DND-41 (cell line): ENCODE measurements around the gene NGFR.

Source experiments
- ATAC-seq: fragments of 200-7000 bp; cut with Tn5 transposase; 3 replicates; pipeline ENCODE4 v1.9.1; 2021; ENCODE audit warnings: low read depth; ENCODE audit not compliant: insufficient read depth
- DNase-seq: peaks from one replicate; pipeline ENCODE4 v3.0.0-alpha.2; 2020
- H2AFZ ChIP-seq: 2 replicates; pipeline ENCODE4 v1.6.0; 2012; ENCODE audit warnings: low read depth, low read length
- H3K27ac ChIP-seq: 2 replicates; pipeline ENCODE4 v1.5.1; 2012; ENCODE audit warnings: low read length, inconsistent platforms
- H3K27me3 ChIP-seq: fragments of 200-600 bp; sonication (generic); 2 replicates; pipeline ENCODE4 v1.6.0; 2012; ENCODE audit warnings: low read length, mild to moderate bottlenecking, inconsistent platforms; ENCODE audit not compliant: insufficient read depth, poor library complexity
- H3K36me3 ChIP-seq: 2 replicates; pipeline ENCODE4 v1.5.1; 2012; ENCODE audit warnings: low read length, inconsistent platforms; ENCODE audit not compliant: insufficient read depth
- H3K4me1 ChIP-seq: 2 replicates; pipeline ENCODE4 v1.5.1; 2012; ENCODE audit warnings: mild to moderate bottlenecking, low read length; ENCODE audit not compliant: insufficient read depth
- H3K4me2 ChIP-seq: 2 replicates; pipeline ENCODE4 v1.6.0; 2012; ENCODE audit warnings: mild to moderate bottlenecking, moderate library complexity, low read length, inconsistent platforms; ENCODE audit not compliant: insufficient read depth
- H3K4me3 ChIP-seq, 2 experiments: fragments of 200-600 bp in 1 of 2; shearing (Covaris generic) in 1 of 2; 2 replicates each; pipeline ENCODE4 v1.5.1; 2012 to 2016; ENCODE audit warnings: inconsistent platforms in 2 of 2, low read length in 2 of 2, mild to moderate bottlenecking in 2 of 2, low read depth in 1 of 2, moderate library complexity in 1 of 2
- H3K79me2 ChIP-seq: 2 replicates; pipeline ENCODE4 v1.6.0; 2012; ENCODE audit warnings: low read length, inconsistent platforms; ENCODE audit not compliant: insufficient read depth
- H3K9ac ChIP-seq: 2 replicates; pipeline ENCODE4 v1.6.0; 2012; ENCODE audit warnings: low read depth, mild to moderate bottlenecking, inconsistent platforms, low read length, moderate library complexity
- H3K9me3 ChIP-seq: 2 replicates; pipeline ENCODE4 v1.5.1; 2012; ENCODE audit warnings: low read length, moderate library complexity, mild to moderate bottlenecking, inconsistent platforms; ENCODE audit not compliant: insufficient read depth, severe bottlenecking
- H4K20me1 ChIP-seq: 2 replicates; pipeline ENCODE4 v1.6.0; 2012; ENCODE audit warnings: low read length; ENCODE audit not compliant: insufficient read depth
- EZH2 ChIP-seq: IDR thresholded peaks from 3 replicates; pipeline ENCODE4 v1.6.1; 2012; ENCODE audit warnings: borderline replicate concordance, low read depth, mild to moderate bottlenecking, moderate library complexity, low read length, inconsistent platforms; ENCODE audit not compliant: severe bottlenecking
- TF ChIP-seq, protein P1 (sequence below): IDR thresholded peaks from 2 replicates; pipeline ENCODE4 v1.5.1; 2012; ENCODE audit warnings: borderline replicate concordance, low read length, moderate library complexity, mild to moderate bottlenecking; ENCODE audit not compliant: poor library complexity, severe bottlenecking; ENCODE audit errors: extremely low read depth

Gene NGFR

DNA sequence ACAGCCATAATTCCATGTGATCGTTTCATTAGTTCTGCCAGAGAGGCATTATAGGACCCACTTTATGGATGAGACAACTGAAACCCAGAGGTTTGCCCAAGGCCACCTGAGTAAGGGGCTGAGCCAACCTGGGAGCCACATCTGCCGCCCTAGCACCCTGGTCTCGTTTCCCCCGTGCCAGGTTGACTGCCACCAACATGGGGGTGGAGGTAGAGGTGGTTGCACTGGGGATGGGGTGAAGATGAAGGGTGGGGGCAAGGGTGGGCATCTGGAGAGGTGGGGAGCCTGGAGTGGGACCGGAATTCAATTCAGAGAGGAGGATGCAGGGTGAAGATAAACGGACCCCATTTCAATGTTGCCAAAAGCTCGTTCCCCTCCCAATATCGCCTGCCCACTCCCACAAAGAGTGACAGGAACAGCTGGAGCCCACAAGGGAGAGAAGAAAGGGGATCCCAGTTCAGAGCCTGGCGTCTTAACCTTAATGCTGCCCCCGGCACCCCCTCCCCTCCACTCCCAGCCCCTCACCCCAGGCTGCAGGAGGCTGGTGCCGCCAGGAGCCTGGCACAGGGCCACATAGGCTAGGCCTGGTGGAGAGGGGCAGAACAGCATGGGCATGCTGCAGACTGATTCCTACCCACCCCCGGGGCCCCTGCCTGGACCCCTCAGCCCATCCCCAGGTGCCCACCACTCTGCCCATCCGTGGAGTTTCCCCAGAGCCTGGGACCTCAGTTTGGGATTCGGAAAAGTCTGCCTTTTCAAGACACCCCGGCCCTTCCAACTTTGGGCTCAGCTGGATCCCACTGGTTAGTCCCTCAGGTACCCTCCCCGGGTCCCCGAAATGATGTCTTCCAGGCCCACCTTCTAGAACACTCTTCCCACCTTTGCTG, 29.6 kb downstream of the NGFR start:
- DNase-seq: no peak
- H3K27me3 ChIP-seq: peaks cover 15% of the 10 kb centered on the region

DNA sequence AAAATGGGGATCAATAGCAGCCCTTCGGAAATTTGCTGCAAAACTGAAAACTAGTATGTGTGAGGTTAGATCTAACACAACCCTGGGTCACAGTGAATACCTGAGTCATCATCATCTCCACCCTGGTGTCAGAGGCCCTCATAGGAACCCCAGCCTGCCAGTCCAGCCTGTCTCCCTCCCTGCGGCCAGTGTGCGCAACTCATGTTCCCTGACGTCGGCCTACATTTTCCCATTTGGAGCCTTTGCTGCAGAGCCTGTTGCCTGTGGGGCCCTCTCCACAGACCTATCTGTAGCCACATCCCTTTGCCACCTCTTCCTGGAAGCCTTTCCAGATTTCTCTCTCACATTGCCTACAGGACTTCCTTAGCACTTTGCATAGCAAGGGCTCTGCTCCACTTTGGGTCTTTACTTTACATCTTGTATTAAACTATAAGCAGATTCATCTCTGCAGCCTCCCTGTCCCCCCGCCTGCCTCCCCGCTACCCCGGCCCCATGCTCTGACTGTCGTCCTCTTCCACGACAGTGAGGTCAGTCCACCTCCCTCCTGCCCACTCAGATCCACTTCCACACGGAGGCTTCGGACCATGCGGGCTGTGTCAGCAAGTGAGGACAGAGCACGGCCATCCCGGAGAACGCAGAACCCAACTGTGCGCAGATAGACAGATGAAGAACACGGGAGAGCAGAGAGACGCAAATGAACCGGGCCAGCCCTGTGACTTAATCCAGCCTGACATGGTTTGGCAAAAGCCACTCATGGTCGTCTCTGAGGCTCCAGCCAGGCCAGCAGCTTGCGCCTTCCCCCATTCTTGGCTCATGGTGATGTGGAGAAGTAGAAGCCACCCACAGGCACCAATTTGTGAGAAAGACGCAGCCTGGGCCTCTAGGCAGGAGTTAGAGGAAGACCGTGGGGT, 31.0 kb downstream of the NGFR start:
- no peak for DNase-seq
- H3K4me3 ChIP-seq: no peak overlapping the region
- H3K79me2 ChIP-seq: no peaks in the 10 kb centered on the region
- H3K27ac ChIP-seq: no peak overlapping the region
- no peaks in the 10 kb centered on the region for H4K20me1 ChIP-seq
- no peaks in the 10 kb centered on the region for H3K36me3 ChIP-seq
- no peak for ATAC-seq
- peaks cover 11% of the 10 kb centered on the region for H3K27me3 ChIP-seq
- no peaks in the 10 kb centered on the region for H3K4me1 ChIP-seq
- no peak overlapping the region for H2AFZ ChIP-seq
- H3K9ac ChIP-seq: no peak overlapping the region
- no peak for TF ChIP-seq EZH2
- no peak overlapping the region for H3K4me2 ChIP-seq
- no peaks in the 10 kb centered on the region for H3K9me3 ChIP-seq

More for the DNA sequence above, 29.6 kb downstream of the NGFR start:
- Histone ChIP-seq H3K4me3 (no peak overlapping the region), H3K27ac (no peak overlapping the region), H4K20me1 (no peaks in the 10 kb centered on the region), H3K4me1 (no peaks in the 10 kb centered on the region), H3K9ac (no peak overlapping the region), H3K36me3 (no peaks in the 10 kb centered on the region), H2AFZ (no peak overlapping the region), H3K79me2 (no peaks in the 10 kb centered on the region), H3K9me3 (no peaks in the 10 kb centered on the region), H3K4me2 (no peak overlapping the region)
- TF ChIP-seq, protein P1, sequence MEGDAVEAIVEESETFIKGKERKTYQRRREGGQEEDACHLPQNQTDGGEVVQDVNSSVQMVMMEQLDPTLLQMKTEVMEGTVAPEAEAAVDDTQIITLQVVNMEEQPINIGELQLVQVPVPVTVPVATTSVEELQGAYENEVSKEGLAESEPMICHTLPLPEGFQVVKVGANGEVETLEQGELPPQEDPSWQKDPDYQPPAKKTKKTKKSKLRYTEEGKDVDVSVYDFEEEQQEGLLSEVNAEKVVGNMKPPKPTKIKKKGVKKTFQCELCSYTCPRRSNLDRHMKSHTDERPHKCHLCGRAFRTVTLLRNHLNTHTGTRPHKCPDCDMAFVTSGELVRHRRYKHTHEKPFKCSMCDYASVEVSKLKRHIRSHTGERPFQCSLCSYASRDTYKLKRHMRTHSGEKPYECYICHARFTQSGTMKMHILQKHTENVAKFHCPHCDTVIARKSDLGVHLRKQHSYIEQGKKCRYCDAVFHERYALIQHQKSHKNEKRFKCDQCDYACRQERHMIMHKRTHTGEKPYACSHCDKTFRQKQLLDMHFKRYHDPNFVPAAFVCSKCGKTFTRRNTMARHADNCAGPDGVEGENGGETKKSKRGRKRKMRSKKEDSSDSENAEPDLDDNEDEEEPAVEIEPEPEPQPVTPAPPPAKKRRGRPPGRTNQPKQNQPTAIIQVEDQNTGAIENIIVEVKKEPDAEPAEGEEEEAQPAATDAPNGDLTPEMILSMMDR: no peak
- TF ChIP-seq EZH2: no peak
- ATAC-seq: no peak

DNA sequence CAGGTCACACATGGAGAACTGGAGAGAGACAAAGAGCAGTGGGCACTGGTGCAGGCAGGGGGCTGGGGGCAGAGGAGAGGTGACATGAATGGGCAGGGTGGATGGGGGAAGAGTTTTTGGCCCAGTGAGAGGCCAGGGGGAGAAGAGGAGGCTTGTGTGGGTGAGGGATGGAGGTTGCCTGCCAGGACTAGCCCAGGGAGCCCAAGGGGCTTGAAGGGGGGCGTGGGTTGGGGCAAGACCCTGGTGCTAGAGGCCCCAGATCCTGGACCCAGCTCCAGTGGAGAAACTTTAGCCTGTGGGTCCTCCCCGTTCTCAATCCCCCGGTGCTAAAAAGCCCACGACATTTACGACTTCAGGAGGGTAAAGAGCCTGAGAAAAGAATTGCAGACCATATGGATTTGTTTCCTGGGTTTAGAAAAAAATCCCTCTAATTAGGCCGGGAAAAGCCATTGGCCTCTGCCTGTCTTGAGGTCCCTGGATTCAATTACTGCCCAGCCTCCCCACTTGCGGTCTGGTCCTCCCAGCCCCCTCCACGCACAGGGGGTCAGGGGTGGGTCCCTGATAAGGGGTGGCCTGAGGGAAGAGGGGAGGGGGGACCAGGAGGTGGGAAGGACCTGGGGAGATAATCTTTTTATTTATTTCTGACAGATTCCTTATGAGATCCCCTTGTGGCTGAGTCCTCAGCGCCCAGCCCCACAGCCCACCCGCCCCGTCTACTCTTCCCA, 33.0 kb downstream of the NGFR start:
- Histone ChIP-seq H3K4me3 (no peak overlapping the region), H3K4me2 (no peak overlapping the region), H3K27me3 (peaks cover 9% of the 10 kb centered on the region), H3K27ac (no peak overlapping the region), H3K9me3 (no peaks in the 10 kb centered on the region), H4K20me1 (no peaks in the 10 kb centered on the region), H3K36me3 (no peaks in the 10 kb centered on the region), H3K4me1 (no peaks in the 10 kb centered on the region), H3K79me2 (no peaks in the 10 kb centered on the region), H3K9ac (no peak overlapping the region), H2AFZ (no peak overlapping the region)
- TF ChIP-seq, protein P1: no peak
- TF ChIP-seq EZH2: no peak
- ATAC-seq: no peak
- no peak for DNase-seq
